IMR-90 (cell line): ENCODE results near the gene LAPTM5. TPM values are rescaled to one million over a fixed set of nuclear protein-coding genes. Genes with fewer than 3 reads are reported as not detected.

Experiments used
- ATAC-seq: fragments of 200-7000 bp; cut with Tn5 transposase; 2 replicates; pipeline ENCODE4 v1.9.1; 2020; ENCODE audit warnings: low read depth, mild to moderate bottlenecking, moderate library complexity
- BruUV-seq: library from RNA; stranded (reverse); fragments of 400-500 nt; replicated peaks from 2 replicates; lab custom pipeline; 2021; lab: Mats Ljungman, UMichigan
- CTCF ChIA-PET: fragments of 300-600 bp; formaldehyde crosslinking; extraction: SDS; loops from one replicate; lab custom pipeline; 2021; ENCODE audit warnings: antibody characterized with exemption; lab: Yijun Ruan, JAX
- POLR2A ChIA-PET: fragments of 300-600 bp; sonication (Branson Sonifier 250); formaldehyde crosslinking; loops from one replicate; lab custom pipeline; 2022; ENCODE audit warnings: antibody characterized with exemption; ENCODE audit not compliant: unreplicated experiment; lab: Charles Lee
- DNase-seq: peaks from one replicate; pipeline ENCODE4 v3.0.0; 2013
- H2AFZ ChIP-seq: replicated peaks from 2 replicates; pipeline ENCODE3; 2013; ENCODE audit warnings: low read length, mild to moderate bottlenecking; ENCODE audit not compliant: poor library complexity
- H2AK5ac ChIP-seq: 2 replicates; pipeline ENCODE4 v1.6.1; 2013; ENCODE audit warnings: low read depth, low read length, inconsistent platforms
- H2AK9ac ChIP-seq: replicated peaks from 2 replicates; pipeline ENCODE3; 2013; ENCODE audit warnings: mild to moderate bottlenecking, low read depth, low read length, moderate library complexity; ENCODE audit not compliant: poor library complexity
- H2BK120ac ChIP-seq: 2 replicates; pipeline ENCODE4 v1.6.1; 2013; ENCODE audit warnings: low read depth, low read length, inconsistent platforms
- H2BK15ac ChIP-seq: 3 replicates; pipeline ENCODE4 v1.6.1; 2013; ENCODE audit warnings: low read depth, low read length, inconsistent platforms
- H2BK20ac ChIP-seq: 2 replicates; pipeline ENCODE4 v1.6.1; 2013; ENCODE audit warnings: low read depth, mild to moderate bottlenecking, inconsistent platforms, low read length, moderate library complexity
- H2BK5ac ChIP-seq: 2 replicates; pipeline ENCODE4 v1.6.1; 2013; ENCODE audit warnings: mild to moderate bottlenecking, low read depth, low read length, inconsistent platforms; ENCODE audit not compliant: poor library complexity, severe bottlenecking
- H3K14ac ChIP-seq: replicated peaks from 2 replicates; pipeline ENCODE4 v1.6.1; 2013; ENCODE audit warnings: low read depth, low read length, inconsistent platforms
- H3K18ac ChIP-seq: 2 replicates; pipeline ENCODE4 v1.6.1; 2013; ENCODE audit warnings: low read depth, low read length, control low read depth
- H3K23ac ChIP-seq: 2 replicates; pipeline ENCODE4 v1.6.1; 2013; ENCODE audit warnings: low read depth, low read length, inconsistent platforms
- H3K27ac ChIP-seq: 2 replicates; pipeline ENCODE4 v1.5.1; 2013; ENCODE audit warnings: mild to moderate bottlenecking, control low read depth, low read length; ENCODE audit not compliant: insufficient read depth
- H3K27me3 ChIP-seq: 2 replicates; pipeline ENCODE4 v1.6.1; 2013; ENCODE audit warnings: low read length; ENCODE audit not compliant: control insufficient read depth, insufficient read depth
- H3K36me3 ChIP-seq: 2 replicates; pipeline ENCODE4 v1.6.1; 2013; ENCODE audit warnings: low read length, mixed read lengths; ENCODE audit not compliant: control insufficient read depth, insufficient read depth
- H3K4ac ChIP-seq: 2 replicates; pipeline ENCODE4 v1.6.1; 2013; ENCODE audit warnings: low read depth, low read length, inconsistent platforms
- H3K4me1 ChIP-seq: 2 replicates; pipeline ENCODE4 v1.6.1; 2013; ENCODE audit warnings: low read length, mixed read lengths; ENCODE audit not compliant: control insufficient read depth, insufficient read depth
- H3K4me2 ChIP-seq: 2 replicates; pipeline ENCODE4 v1.6.1; 2013; ENCODE audit warnings: low read depth, mild to moderate bottlenecking, control low read depth, low read length, moderate library complexity
- H3K4me3 ChIP-seq: 2 replicates; pipeline ENCODE4 v1.5.1; 2013; ENCODE audit warnings: low read depth, mild to moderate bottlenecking, control low read depth, low read length, moderate library complexity; ENCODE audit not compliant: insufficient read depth
- H3K56ac ChIP-seq: 2 replicates; pipeline ENCODE4 v1.6.1; 2013; ENCODE audit warnings: low read length, inconsistent platforms; ENCODE audit not compliant: insufficient read depth; ENCODE audit errors: extremely low read depth
- H3K79me1 ChIP-seq, 2 experiments: 2 replicates each; pipeline ENCODE4 v1.6.1; 2013; ENCODE audit warnings: low read length in 2 of 2, inconsistent platforms in 1 of 2, low read depth in 1 of 2
- H3K9ac ChIP-seq: 2 replicates; pipeline ENCODE4 v1.6.1; 2013; ENCODE audit warnings: low read depth, low read length, control low read depth
- H3K9me1 ChIP-seq: 2 replicates; pipeline ENCODE4 v1.6.1; 2013; ENCODE audit warnings: low read length, inconsistent platforms; ENCODE audit not compliant: insufficient read depth
- H3K9me3 ChIP-seq: 2 replicates; pipeline ENCODE4 v1.6.1; 2013; ENCODE audit warnings: low read length; ENCODE audit not compliant: control insufficient read depth, insufficient read depth
- H4K20me1 ChIP-seq: 2 replicates; pipeline ENCODE4 v1.6.1; 2013; ENCODE audit warnings: low read length, inconsistent platforms; ENCODE audit not compliant: insufficient read depth
- H4K5ac ChIP-seq: 2 replicates; pipeline ENCODE4 v1.6.1; 2013; ENCODE audit warnings: mild to moderate bottlenecking, low read depth, low read length, control low read depth
- H4K8ac ChIP-seq, 2 experiments: 2 replicates each; pipeline ENCODE4 v1.6.1; 2013; ENCODE audit warnings: low read depth in 2 of 2, low read length in 2 of 2, control low read depth in 1 of 2, inconsistent platforms in 1 of 2
- H4K91ac ChIP-seq: 2 replicates; pipeline ENCODE4 v1.6.1; 2013; ENCODE audit warnings: low read depth, low read length, inconsistent platforms; ENCODE audit not compliant: insufficient read depth
- CTCF ChIP-seq: conservative IDR thresholded peaks from 2 replicates; pipeline ENCODE4 v1.5.1; 2012; ENCODE audit warnings: mild to moderate bottlenecking, low read depth, low read length, improper control_type of control experiment
- RAD21 ChIP-seq: IDR thresholded peaks from 2 replicates; pipeline ENCODE4 v1.6.1; 2012; ENCODE audit warnings: low read length, improper control_type of control experiment
- WGBS, 2 experiments: methylation state at CpG; one replicate each; pipeline versions ENCODE4 v1.1.5 to v1.1.7; 2013; ENCODE audit warnings: missing lambda C conversion rate in 2 of 2; ENCODE audit not compliant: insufficient read length in 1 of 2; ENCODE audit errors: extremely low coverage in 2 of 2; 5-methylcytosine and 5-hydroxymethylcytosine counted together
- dilution Hi-C: fragments of 300-500 bp; cut with HindIII; formaldehyde crosslinking; loops from one replicate; pipeline ENCODE4 v1.14.3; 2018; ENCODE audit warnings: low sequenced_read_pairs; ENCODE audit not compliant: unreplicated experiment
- in situ Hi-C: fragments of 300-500 bp; cut with MboI; formaldehyde crosslinking; loops from 3 replicates; pipeline ENCODE4 v1.14.3; 2019; ENCODE audit warnings: low sequenced_read_pairs, inconsistent platforms, mixed read lengths
- intact Hi-C: fragments of 100-400 bp; cut with micrococcal nuclease; formaldehyde crosslinking; loops from 2 replicates; pipeline ENCODE4 v1.10.0; 2022
- polyA plus RNA-seq, 3 experiments: library from polyadenylated mRNA; depleted of rRNA; stranded (reverse); fragments of >200 nt; gene quantifications; 2 replicates each; pipeline ENCODE4 v1.2.3, GENCODE V29; 2012; ENCODE audit warnings: low replicate concordance in 1 of 3
- total RNA-seq: library from RNA; depleted of rRNA; stranded (reverse); fragments of >200 nt; gene quantifications from 2 replicates; pipeline ENCODE4 v1.2.3, GENCODE V29; 2012

The LAPTM5 gene
- total and polyA plus RNA-seq, 2 of the 4 experiments (the other 2 are of a cell fraction) = 0.09 TPM; not detected in 1

DNA sequence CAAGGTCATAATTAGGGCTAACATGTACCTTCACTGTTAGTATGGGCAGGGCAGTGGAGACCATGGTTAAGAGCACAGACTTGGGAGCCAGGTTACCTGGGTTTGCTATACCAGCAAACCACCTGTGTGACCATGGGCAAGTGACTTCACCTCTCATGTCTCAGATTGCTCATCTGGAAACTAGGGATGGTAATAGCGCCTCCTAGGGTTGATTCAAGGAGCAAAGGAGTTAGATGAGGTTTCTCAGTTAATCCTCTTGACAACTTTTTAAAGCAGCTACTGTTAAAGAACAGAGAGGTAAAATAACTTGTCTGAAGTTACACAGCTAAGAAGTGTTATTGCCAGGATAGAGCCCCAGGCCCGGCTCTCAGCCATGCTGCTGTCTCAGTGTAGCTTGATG lies 33.4 kb downstream of the LAPTM5 start:
- no peak overlapping the region for H2BK5ac ChIP-seq
- H3K14ac ChIP-seq = no peak overlapping the region
- ChIA-PET POLR2A (no interaction called here), CTCF (interaction anchor here (1.0 to 4.6 kb wide), 2 partner anchors 49 to 55 kb away, joined by 5 to 30 read pairs; no protein-coding TSS in a partner anchor)
- H2BK120ac ChIP-seq = no peak overlapping the region
- intact Hi-C loops (no loop called here), in situ Hi-C loops (loop anchor here (5.0 kb wide), 1 partner anchor 38 kb away; no protein-coding TSS in a partner anchor), dilution Hi-C loops (no loop called here)
- H3K9ac ChIP-seq = no peak overlapping the region
- H2BK15ac ChIP-seq = no peak overlapping the region
- H3K27ac ChIP-seq = no peak overlapping the region
- H2AFZ ChIP-seq = no peak overlapping the region
- H3K56ac ChIP-seq = no peak overlapping the region
- H3K4me3 ChIP-seq = no peak overlapping the region
- H3K9me3 ChIP-seq = no peaks in the 10 kb centered on the region
- H4K91ac ChIP-seq = no peak overlapping the region
- no peak overlapping the region for H2BK20ac ChIP-seq
- H3K9me1 ChIP-seq = 0 out of 2 replicates have a peak, but pooled peaks cover 2% of the 10 kb centered on the region
- no TSS peak for BruUV-seq
- H3K79me1 ChIP-seq = peaks cover 0 to 3% of the 10 kb centered on the region in 2 experiments; a peak in 1 of 4 replicates
- H4K5ac ChIP-seq = no peak overlapping the region
- no peak overlapping the region for H3K18ac ChIP-seq
- no peaks in the 10 kb centered on the region for H3K36me3 ChIP-seq
- no peak overlapping the region for H3K4ac ChIP-seq
- DNase-seq (no peak), ATAC-seq (no peak)
- WGBS, 2 experiments = 100% methylated on average over 1 of the region's 2 CpGs; no CpG with 5 or more reads in 1 of the 2 experiments
- peaks cover 13% of the 10 kb centered on the region; the same call in 1 of the 2 replicates for H3K4me1 ChIP-seq
- H4K8ac ChIP-seq = no peak overlapping the region
- no peaks in the 10 kb centered on the region for H3K27me3 ChIP-seq
- no peak overlapping the region for H3K23ac ChIP-seq
- H2AK9ac ChIP-seq = no peak overlapping the region
- no peak overlapping the region for H3K4me2 ChIP-seq
- peaks cover 6% of the 10 kb centered on the region for H4K20me1 ChIP-seq
- TF ChIP-seq CTCF = peak; percentile 16; the same call in 1 of the 2 replicates
- TF ChIP-seq RAD21 = no peak
- no peak overlapping the region for H2AK5ac ChIP-seq
